Measurements from ENCODE around the gene ASB7.
"Not testable (repeated sequence)": the region's sequence is repeated elsewhere in the genome, so short reads cannot be mapped to it uniquely, and the experiment has no call there.

Gene ASB7

GRCh38 chr15:100580414-100580813, 22.0 kb upstream of the ASB7 start:
- no peak overlapping the region for H3K4me3 ChIP-seq (ENCODE audit: low read length)
- no peak for TF ChIP-seq ZNF274 (IDR thresholded peaks at IDR 0.05; ENCODE audit: low read depth, low read length)

GRCh38 chr15:100588638-100589242, 13.6 kb upstream of the ASB7 start:
- H3K4me3 ChIP-seq (ENCODE audit: low read length), result no peak overlapping the region
- no peak for TF ChIP-seq ZNF274 (IDR thresholded peaks at IDR 0.05; ENCODE audit: low read depth, low read length)

- H3K4me3 ChIP-seq (ENCODE audit: low read length), result not testable (repeated sequence)
These were observed 11.2 kb upstream of the ASB7 start for GRCh38 chr15:100591163-100591562.

DNA sequence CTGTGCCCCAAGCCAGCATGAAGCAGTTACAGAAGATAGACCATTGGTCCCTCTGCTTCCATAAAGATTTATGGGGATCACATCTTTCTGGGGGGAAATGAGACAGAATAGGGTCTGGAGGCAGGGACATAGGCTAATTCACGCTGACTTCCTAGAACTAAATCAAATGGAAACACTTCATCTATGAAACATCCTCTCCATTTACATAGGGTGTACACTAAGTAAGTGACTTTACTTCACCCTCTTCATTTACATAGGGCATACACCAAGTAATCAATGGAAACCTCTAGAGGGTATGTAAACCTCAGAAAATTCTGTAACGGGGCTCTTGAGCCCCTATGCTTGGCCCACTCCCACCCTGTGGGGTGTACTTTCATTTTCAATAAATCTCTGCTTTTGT, 10.6 kb upstream of the ASB7 start:
- no peak for TF ChIP-seq ZNF274 (IDR thresholded peaks at IDR 0.05; ENCODE audit: low read depth, low read length)
- no peak overlapping the region for H3K4me3 ChIP-seq (ENCODE audit: low read length)

DNA sequence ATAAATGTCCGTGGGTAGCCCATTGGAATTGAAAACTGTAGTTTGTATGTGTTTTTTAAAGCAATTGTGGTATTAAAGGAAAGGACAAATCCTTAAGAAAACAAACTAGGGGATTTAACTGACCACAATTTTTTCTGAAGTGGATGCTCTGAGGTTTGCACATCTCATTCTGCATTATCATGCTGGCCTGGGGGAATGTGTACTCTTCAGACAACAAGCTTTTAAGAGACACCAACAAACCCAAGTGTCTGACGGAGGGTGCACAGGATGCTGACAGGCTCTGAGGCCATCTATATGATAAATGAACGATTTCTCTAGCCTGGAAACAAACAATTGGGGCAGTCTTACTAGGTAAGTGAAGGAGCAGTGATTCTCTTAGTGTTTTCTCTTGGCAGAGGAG, 9.5 kb upstream of the ASB7 start:
- TF ChIP-seq ZNF274 (IDR thresholded peaks at IDR 0.05; ENCODE audit: low read depth, low read length), result no peak
- H3K4me3 ChIP-seq (ENCODE audit: low read length), result no peak overlapping the region

DNA sequence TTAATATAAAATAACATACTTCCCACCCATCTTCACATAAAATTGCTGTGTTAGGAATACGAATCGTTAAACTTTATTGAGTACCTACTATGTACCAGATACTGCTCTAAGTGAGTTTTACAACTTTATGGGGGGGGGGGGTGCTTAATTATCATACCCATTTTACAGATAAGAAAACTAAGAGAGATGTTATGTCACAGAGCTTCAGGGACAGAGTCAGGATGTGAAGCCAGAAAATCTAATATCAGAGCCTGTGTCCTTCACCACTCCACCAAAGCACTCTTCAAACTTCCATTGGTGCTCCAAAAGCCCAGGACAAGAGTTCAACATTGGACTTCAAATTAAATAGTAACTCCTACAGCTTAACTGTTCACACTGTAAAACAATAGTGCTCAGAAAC, 9.0 kb upstream of the ASB7 start:
- no peak overlapping the region for H3K4me3 ChIP-seq (ENCODE audit: low read length)
- no peak for TF ChIP-seq ZNF274 (IDR thresholded peaks at IDR 0.05; ENCODE audit: low read depth, low read length)

DNA sequence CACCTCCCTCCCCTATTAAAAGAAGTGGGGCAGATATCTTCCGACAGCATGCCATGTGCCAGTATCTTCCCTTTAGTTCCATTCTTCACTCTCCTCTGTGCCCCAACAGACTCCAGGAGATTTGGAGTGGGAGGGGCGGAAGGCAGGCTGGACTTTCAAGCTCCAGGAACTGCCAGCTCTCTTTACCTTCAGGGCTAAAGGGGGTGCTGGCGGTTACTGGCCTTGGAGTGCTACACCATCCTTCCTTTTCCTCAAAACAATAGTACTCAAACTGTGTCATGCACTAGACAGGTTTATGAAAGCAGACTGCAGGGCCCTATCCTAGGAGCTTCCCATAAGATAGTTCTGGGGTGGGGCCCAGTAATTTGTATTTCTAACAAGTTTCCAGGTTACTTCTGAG, 6.4 kb upstream of the ASB7 start:
- H3K4me3 ChIP-seq (ENCODE audit: low read length), result no peak overlapping the region
- TF ChIP-seq ZNF274 (IDR thresholded peaks at IDR 0.05; ENCODE audit: low read depth, low read length), result no peak

DNA sequence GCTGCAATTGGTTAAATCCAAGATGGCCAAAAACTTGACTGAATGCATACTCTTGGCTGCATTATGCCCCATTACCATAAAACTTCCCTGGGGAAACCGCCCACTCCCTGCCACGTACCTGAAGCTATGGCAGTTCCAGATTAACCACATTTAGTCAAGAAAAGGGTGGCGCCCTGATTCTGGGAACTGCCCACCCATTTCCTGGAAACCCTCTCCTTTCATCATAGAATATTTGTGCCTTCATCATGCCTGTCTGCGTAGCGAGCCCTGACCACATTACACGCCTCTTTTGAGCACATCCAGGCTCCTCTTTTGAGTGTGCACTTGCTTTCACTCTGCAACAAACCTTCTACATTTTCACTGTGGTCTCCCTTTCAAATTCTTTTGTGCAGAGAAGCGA, 5.6 kb upstream of the ASB7 start:
- TF ChIP-seq ZNF274 (IDR thresholded peaks at IDR 0.05; ENCODE audit: low read depth, low read length), result no peak
- H3K4me3 ChIP-seq (ENCODE audit: low read length), result peak overlapping the region; percentile 18; the same call in 1 of the 2 replicates

DNA sequence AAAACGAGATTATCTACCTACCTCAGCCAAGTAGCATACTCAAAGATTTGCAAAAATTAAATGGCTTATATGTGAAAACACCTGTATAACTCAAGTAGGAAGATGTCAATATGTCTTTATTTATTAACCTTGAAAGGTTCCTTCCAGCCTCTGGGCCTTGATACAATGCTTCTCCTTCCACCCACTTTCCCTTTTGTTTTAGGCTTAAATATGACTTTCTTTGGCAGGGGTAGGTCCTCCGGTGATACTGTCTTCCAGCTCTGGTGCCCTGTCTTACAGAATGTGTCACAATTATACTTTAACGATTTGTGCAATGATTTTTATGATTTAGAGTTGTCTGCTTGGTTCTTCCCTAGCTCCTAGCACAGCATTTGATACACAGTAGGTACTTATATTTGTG, 4.5 kb upstream of the ASB7 start:
- no peak for TF ChIP-seq ZNF274 (IDR thresholded peaks at IDR 0.05; ENCODE audit: low read depth, low read length)
- H3K4me3 ChIP-seq (ENCODE audit: low read length), result no peak overlapping the region

- no peak for TF ChIP-seq ZNF274 (IDR thresholded peaks at IDR 0.05; ENCODE audit: low read depth, low read length)
- no peak overlapping the region for H3K4me3 ChIP-seq (ENCODE audit: low read length)
These were observed 3.7 kb upstream of the ASB7 start for GRCh38 chr15:100598655-100599054.

DNA sequence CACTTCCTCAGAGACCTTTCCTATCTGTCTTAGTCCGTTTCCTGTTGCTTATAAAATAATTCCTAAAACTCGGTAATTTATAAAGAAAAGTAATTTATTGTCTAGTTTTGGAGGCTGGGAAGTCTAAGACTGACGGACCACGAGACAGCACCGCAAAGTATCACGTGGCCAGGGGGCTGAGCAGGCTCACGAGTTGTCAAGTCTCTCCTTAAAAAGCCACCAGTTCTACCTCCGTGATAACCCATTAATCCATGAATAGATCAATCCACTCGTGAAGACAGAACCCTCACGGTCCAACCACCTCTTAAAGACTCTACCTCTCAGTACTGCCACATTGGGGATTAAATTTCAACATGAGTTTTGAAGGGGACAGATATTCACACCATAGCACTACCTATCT, 1.2 kb upstream of the ASB7 start:
- TF ChIP-seq ZNF274 (IDR thresholded peaks at IDR 0.05; ENCODE audit: low read depth, low read length), result no peak
- peak overlapping the region; percentile 88 for H3K4me3 ChIP-seq (ENCODE audit: low read length)

GRCh38 chr15:100601617-100602063, 749 bp upstream of the ASB7 start:
- H3K4me3 ChIP-seq (ENCODE audit: low read length), result peak overlapping the region; percentile 88
- no peak for TF ChIP-seq ZNF274 (IDR thresholded peaks at IDR 0.05; ENCODE audit: low read depth, low read length)

DNA sequence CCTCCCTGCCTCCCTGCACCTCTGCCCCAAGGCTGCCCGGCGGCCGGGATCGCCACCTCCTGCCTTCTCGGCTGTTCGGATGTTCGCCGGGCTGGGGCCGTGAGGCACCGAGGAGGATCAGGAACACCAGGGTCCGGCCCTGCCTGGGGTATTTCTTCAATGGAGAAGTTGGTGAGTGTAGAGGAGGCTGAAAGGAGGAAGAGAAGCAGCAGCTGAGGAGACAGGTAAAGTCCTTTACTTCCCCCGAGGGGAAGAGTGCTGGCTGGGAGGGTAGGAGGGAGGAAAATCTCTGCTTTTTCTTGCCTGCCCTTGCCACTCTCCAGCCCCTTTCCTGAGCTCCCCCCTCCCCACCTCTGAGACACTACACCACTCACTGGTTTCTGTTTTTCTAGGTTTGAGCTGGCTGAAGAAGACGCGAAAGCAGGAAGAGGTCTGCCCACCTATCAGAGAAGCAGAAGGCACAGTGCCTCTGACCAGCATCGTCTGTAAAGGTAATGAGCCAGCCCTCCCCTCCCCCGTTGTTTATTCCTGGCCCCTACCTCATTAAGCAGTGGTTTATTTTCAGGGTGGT, 519 bp downstream of the ASB7 start:
- TF ChIP-seq ZNF274 (IDR thresholded peaks at IDR 0.05; ENCODE audit: low read depth, low read length), result no peak
- H3K4me3 ChIP-seq (ENCODE audit: low read length), result peak overlapping the region; percentile 99

DNA sequence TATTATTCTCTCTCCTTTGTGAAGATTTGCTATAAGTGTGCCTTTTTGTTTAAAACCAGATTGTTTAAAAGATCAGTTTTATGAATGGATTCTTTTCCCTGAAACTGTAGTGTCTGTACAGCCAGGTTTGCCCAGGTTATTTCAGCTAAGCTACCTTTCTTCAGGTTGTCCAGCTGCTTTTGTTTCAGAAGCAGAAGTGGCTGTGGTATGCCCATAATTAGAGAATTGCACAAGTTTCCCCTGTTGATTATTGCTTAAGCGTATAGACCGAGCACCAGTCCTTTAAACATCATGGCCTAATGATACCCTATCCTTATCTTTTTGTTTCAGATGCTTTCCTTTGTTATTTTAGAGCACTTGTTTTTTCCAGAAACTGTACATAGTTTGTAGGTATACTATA, 10.2 kb downstream of the ASB7 start:
- H3K4me3 ChIP-seq (ENCODE audit: low read length), result no peak overlapping the region

DNA sequence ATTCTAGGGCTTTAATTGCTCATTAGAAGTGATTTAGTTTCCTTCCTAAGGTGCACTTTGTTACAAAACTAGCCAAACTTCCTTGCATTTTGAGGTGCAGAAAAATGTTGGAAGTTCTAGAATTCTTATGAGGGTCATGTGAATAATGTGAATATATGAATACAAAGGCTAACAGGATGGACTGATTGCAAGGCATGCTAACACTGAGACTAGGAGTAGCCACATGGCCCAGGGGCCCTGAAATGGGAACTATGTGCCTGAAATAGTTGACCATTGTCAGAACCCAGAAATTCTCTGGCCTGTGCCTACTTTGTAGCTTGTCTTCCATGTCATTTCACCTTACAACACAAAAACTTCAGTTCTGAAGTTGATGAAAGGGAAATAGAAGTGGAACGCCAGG, 10.8 kb downstream of the ASB7 start:
- no peak overlapping the region for H3K4me3 ChIP-seq (ENCODE audit: low read length)
- no peak for TF ChIP-seq ZNF274 (IDR thresholded peaks at IDR 0.05; ENCODE audit: low read depth, low read length)

More for the DNA sequence above, 10.2 kb downstream of the ASB7 start:
- no peak for TF ChIP-seq ZNF274 (IDR thresholded peaks at IDR 0.05; ENCODE audit: low read depth, low read length)

DNA sequence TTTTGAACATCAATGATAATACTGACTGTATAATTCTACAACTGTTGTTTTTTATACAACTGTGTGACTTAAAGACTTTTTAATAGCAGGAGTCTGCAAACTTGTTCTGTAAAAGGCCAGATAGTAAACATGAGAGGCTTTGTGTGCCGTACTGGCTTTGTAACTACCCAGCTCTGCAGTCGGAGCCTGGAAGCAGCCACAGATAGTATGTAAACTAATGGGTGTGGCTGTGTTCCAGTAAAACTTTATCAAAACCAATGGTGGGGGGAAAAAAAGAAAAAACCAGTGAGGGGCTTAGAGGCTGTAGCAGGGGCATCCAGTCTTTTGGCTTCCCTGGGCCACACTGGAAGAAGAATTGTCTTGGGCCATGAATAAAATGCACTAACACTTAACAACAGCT, 11.9 kb downstream of the ASB7 start:
- no peak for TF ChIP-seq ZNF274 (IDR thresholded peaks at IDR 0.05; ENCODE audit: low read depth, low read length)
- H3K4me3 ChIP-seq (ENCODE audit: low read length), result no peak overlapping the region

Measured in GM08714 (cell line).